IMR-90 (cell line): Measurements from ENCODE around the gene LRPAP1.
"Not testable (repeated sequence)": the region's sequence is repeated elsewhere in the genome, so short reads cannot be mapped to it uniquely, and the experiment has no call there.

Source experiments
- CTCF ChIP-seq: conservative IDR thresholded peaks from 2 replicates; pipeline ENCODE4 v1.5.1; 2012; ENCODE audit warnings: mild to moderate bottlenecking, low read depth, low read length, improper control_type of control experiment
- ELK1 ChIP-seq: fragments of 150-350 bp; IDR thresholded peaks from 2 replicates; pipeline ENCODE4 v1.6.1; 2016; ENCODE audit warnings: low read depth, mild to moderate bottlenecking, low read length, moderate library complexity, borderline replicate concordance
- MAFK ChIP-seq: IDR thresholded peaks from 2 replicates; pipeline ENCODE4 v1.6.1; 2012; ENCODE audit warnings: low read depth, low read length, improper control_type of control experiment
- MAZ ChIP-seq: IDR thresholded peaks from 2 replicates; pipeline ENCODE4 v1.6.1; 2012; ENCODE audit warnings: low read depth, mild to moderate bottlenecking, low read length, improper control_type of control experiment, moderate library complexity, borderline replicate concordance
- POLR2A ChIP-seq: IDR thresholded peaks from 2 replicates; pipeline ENCODE4 v1.6.1; 2012; ENCODE audit warnings: mild to moderate bottlenecking, low read depth, low read length
- RCOR1 ChIP-seq: IDR thresholded peaks from 2 replicates; pipeline ENCODE4 v1.6.1; 2012; ENCODE audit warnings: mild to moderate bottlenecking, low read length, improper control_type of control experiment; ENCODE audit not compliant: insufficient replicate concordance
- SMC3 ChIP-seq: fragments of 150-350 bp; IDR thresholded peaks from 2 replicates; pipeline ENCODE4 v1.6.1; 2016; ENCODE audit warnings: low read depth, mild to moderate bottlenecking, antibody characterized with exemption, low read length, moderate library complexity
- USF2 ChIP-seq: fragments of 150-350 bp; IDR thresholded peaks from 2 replicates; pipeline ENCODE4 v1.6.1; 2017; ENCODE audit warnings: mild to moderate bottlenecking, antibody characterized with exemption, low read length, low read depth

- not testable (repeated sequence) for TF ChIP-seq CTCF, POLR2A, SMC3, USF2, MAZ, RCOR1, MAFK, ELK1
These were observed 11.2 kb upstream of the LRPAP1 start for GRCh38 chr4:3543415-3543814.
